GM10248 (cell line): ENCODE results near the gene PCSK6.
"Not testable (repeated sequence)": the region's sequence is repeated elsewhere in the genome, so short reads cannot be mapped to it uniquely, and the experiment has no call there.

Experiments used
- CTCF ChIA-PET: fragments of 300-600 bp; sonication (Branson Sonifier 250); formaldehyde crosslinking; extraction: SDS; loops from one replicate; lab custom pipeline; 2021; ENCODE audit warnings: antibody characterized with exemption; lab: Yijun Ruan, JAX
- POLR2A ChIA-PET: fragments of 350-650 bp; sonication (Branson Sonifier 250); formaldehyde crosslinking; extraction: SDS; loops from one replicate; lab custom pipeline; 2020; ENCODE audit warnings: antibody characterized with exemption; lab: Yijun Ruan, JAX
- DNase-seq: peaks from one replicate; pipeline ENCODE4 v3.0.0; 2012; ENCODE audit errors: extremely low spot score
- TF ChIP-seq, protein P1 (sequence below): IDR thresholded peaks from 2 replicates; pipeline ENCODE4 v1.5.1; 2012; ENCODE audit warnings: mild to moderate bottlenecking, low read depth; ENCODE audit errors: extremely low read depth, missing control alignments, control extremely low read depth

Gene PCSK6

DNA sequence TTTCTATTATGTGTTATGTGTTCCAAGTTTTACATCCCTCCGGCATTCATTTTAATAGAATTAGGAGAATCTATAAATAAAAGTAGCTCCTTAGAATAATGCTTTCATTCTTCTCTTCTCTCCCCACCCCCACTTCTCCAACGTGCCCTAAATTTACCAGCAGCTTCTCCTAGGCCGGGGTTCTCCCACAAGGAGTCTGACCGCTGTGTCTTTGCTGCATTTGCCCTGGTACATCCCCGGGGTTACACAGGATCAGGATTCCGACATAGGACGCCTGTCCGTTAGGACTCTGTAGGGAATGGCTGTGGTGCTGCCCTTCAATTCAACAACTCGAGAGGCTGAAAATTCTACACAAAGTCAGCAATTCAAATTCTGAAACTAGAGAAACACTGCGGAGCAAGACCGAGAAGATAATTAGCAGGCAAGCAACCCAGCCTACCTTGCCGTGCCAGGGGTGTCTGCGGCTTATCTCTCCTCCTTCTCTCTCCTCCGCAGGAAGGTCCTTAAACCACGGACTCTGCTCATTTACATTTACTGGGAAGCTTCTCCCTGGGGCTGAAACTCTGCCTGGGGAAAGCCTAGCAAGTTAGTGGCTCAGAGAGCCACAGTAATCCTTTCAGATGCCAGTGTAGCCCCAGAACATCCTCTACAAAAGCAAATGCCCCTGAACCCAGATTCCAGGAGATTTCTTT is 18.8 kb downstream of the PCSK6 start:
- DNase-seq, result no peak
- CTCF ChIA-PET, result interaction anchor here (1.5 to 2.0 kb wide), 2 partner anchors 10 to 12 kb away, joined by 3 to 5 read pairs; no protein-coding TSS in a partner anchor
- POLR2A ChIA-PET, result no interaction called here
- TF ChIP-seq, protein P1, sequence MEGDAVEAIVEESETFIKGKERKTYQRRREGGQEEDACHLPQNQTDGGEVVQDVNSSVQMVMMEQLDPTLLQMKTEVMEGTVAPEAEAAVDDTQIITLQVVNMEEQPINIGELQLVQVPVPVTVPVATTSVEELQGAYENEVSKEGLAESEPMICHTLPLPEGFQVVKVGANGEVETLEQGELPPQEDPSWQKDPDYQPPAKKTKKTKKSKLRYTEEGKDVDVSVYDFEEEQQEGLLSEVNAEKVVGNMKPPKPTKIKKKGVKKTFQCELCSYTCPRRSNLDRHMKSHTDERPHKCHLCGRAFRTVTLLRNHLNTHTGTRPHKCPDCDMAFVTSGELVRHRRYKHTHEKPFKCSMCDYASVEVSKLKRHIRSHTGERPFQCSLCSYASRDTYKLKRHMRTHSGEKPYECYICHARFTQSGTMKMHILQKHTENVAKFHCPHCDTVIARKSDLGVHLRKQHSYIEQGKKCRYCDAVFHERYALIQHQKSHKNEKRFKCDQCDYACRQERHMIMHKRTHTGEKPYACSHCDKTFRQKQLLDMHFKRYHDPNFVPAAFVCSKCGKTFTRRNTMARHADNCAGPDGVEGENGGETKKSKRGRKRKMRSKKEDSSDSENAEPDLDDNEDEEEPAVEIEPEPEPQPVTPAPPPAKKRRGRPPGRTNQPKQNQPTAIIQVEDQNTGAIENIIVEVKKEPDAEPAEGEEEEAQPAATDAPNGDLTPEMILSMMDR, result no peak

DNA sequence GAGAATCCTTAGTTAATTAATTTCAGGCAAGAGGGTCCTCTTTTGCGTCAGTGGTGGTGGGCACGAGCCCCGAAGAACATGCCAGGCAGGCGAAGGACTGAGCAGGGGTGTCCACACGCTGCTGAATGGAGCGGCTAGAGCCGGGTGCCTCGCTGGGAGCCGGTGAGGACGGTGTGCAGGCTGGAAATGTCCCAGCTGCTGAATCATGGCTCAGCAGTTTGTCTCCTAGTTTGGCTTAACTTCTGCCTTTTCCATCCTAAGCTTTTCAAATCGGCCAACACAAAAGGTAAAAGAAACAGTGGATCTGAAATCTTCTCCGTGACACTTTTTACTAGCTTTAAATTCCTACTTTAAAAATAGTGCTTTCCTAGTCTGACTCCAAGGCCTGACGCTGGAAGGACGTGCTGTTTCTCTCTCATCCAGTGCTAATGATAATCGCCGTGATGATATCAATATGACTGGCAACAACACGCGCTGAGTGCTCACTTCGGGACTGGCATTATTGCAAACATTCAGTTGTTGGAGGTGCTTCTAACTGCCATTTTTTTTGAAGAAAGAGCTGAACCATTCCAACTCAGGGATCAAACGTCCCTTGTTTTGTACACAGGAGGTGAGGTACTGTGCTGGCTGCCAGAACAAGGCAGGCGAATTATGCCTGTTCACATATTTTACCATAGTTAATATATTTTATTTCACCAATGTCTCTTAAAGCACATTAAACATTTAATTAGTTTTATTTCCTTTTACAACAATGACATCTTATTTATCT is 19.8 kb downstream of the PCSK6 start:
- POLR2A ChIA-PET, result no interaction called here
- TF ChIP-seq, protein P1, result no peak
- CTCF ChIA-PET, result interaction anchor here (1.1 to 2.0 kb wide), 3 partner anchors 9 to 14 kb away, joined by 3 to 5 read pairs (median 3); no protein-coding TSS in a partner anchor
- DNase-seq, result no peak

DNA sequence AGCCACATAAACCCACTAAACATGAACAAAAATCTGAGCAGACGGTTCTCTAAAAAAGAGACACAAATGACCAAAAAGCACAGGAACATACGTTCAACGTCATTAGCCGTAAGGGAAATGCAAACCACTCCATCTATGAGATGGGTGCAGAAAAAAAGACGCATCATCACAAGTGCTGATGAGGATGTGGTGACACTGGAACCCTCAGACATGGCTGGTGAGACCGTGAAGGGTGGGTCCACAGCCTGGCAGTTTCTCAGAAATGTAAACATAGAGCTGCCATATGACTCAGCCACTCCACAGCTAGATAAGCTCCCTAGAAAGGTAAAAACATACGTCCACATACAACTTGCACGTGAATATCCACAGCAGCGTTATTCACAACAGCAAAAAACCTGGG is 23.3 kb downstream of the PCSK6 start:
- TF ChIP-seq, protein P1, result no peak
- DNase-seq, result no peak
- CTCF ChIA-PET, result no interaction called here
- POLR2A ChIA-PET, result no interaction called here

DNA sequence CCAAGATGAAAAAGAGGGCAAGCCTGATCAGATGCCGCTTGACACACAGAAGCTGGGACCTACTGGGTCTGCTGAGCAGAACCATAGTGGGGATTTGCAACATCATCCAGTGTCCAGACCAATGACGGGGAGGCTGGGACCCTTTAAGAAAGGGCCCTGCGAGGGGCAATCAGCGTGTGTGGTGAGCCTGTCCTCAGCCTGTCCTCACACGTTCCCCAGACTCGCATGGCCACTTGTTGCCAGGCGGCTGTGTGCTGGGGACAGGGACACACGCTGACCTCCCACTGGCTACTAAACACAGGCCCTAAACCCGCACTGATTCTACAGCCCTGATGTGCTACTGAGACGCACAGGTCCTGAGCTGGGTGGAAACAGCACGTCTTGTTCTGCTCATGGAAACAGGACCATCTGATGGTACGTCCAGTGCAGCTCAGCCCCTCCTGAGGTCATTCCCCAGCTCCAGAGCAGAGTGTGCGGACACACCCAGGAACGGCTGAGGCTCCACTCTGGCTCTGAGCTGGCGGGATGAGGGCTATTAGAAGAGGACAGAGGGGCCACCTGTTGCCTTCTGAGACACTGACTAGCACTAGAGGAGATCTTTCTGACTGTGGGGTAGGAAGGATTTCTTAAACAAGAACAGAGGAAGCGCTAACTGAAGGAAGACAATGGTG is 24.4 kb downstream of the PCSK6 start:
- ChIA-PET CTCF (no interaction called here), POLR2A (no interaction called here)
- DNase-seq, result no peak
- TF ChIP-seq, protein P1, result no peak

DNA sequence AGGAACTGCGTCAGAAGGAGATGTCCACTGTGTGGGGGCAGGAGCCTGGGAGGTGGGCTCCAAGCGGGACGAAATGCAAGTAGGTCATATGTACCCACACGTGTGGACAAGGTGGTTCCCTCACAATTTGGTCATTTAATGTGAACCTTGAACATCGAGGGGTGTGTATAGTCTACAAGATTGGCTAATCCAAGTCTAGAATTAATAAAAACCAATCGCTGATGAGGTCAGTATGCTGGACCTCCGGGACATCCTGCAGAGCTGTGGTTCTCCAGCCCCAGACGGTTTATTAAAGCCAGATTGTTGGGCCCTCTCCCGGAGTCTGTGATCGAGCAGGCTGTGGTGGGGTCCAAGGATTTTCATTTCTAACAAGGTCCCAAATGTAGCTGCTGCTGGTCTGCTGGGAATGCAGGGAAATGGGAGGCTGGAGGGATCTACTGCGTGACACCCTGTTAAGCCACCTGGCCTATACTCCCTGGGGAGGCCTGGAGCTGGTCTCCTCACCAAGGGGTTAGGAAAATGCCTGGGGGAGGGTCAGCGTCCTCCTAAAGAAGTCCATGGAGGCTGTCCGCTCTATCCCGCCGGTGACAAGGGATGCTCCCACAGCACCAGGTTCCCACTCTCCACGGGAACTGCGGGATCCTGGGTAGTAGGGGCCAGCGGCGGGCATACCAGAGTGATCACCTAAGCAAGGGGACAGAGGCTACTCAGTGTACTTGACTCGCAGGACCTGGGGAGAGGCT is 25.1 kb downstream of the PCSK6 start:
- DNase-seq, result no peak
- POLR2A ChIA-PET, result no interaction called here
- CTCF ChIA-PET, result no interaction called here
- TF ChIP-seq, protein P1, result no peak

DNA sequence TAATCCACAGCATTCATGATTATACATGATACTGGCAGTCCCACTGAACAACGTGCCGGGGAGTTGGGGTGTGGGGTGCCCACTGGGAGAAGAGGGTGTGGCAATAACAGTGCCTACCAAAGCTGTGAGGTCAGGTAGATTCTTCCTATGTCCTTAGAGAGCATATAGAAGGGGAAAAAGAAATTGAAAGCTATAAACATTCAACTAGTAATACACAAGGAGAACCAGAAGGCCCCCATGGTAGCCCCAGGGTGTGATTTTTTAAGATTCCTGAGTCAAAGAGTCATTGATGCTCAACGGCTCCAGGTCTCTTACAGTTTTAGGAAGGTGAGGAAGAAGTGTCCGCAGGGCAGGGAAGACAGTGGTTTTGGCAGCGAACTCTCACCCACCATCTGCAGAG is 25.8 kb downstream of the PCSK6 start:
- POLR2A ChIA-PET, CTCF ChIA-PET, DNase-seq: not testable (repeated sequence)
